ENCODE measurements around the gene FKBP6.

Gene FKBP6

GRCh38 chr7:73338321-73338720 lies 10.4 kb downstream of the FKBP6 start:
- Histone ChIP-seq H3K79me1 (ENCODE audit: low read length) (no peaks in the 10 kb centered on the region), H2BK5ac (ENCODE audit: low read depth, low read length, poor library complexity) (no peak overlapping the region), H2BK120ac (ENCODE audit: insufficient read depth, low read length, poor library complexity) (no peak overlapping the region), H2AK5ac (ENCODE audit: low read length) (no peak overlapping the region), H4K12ac (ENCODE audit: low read depth, low read length) (no peak overlapping the region), H3K4me3 (ENCODE audit: low read depth, low read length) (no peak overlapping the region), H3K14ac (ENCODE audit: low read length) (no peak overlapping the region), H3K36me3 (ENCODE audit: control insufficient read depth in 1 of 2, insufficient read depth in 2 of 2, low read length in 2 of 2) (no peaks in the 10 kb centered on the region), H3K9me3 (ENCODE audit: insufficient read depth, low read depth, low read length) (no peaks in the 10 kb centered on the region), H3K4ac (ENCODE audit: low read depth, low read length) (no peak overlapping the region), H3K79me2 (ENCODE audit: control insufficient read depth, insufficient read depth, low read length, poor library complexity) (no peaks in the 10 kb centered on the region), H3K9ac (ENCODE audit: low read length) (no peak overlapping the region), H3K4me2 (ENCODE audit: low read length) (no peak overlapping the region), H3K4me1 (ENCODE audit: control insufficient read depth in 1 of 2, insufficient read depth in 2 of 2, low read length in 2 of 2) (peaks cover 4 to 5% of the 10 kb centered on the region in 2 experiments), H4K91ac (ENCODE audit: low read depth, low read length) (no peak overlapping the region), H3K27ac (ENCODE audit: low read depth, low read length) (no peak overlapping the region), H3K27me3 (ENCODE audit: insufficient read depth, low read length) (no peaks in the 10 kb centered on the region), H2AFZ (ENCODE audit: insufficient read depth, low read length, poor library complexity) (no peak overlapping the region), H4K8ac (ENCODE audit: low read depth, low read length) (no peak overlapping the region), H3K18ac (ENCODE audit: low read length) (no peak overlapping the region), H3K23ac (ENCODE audit: low read length) (no peak overlapping the region), H2BK12ac (ENCODE audit: low read length) (no peak overlapping the region)
- no peak for DNase-seq
- WGBS (ENCODE audit: extremely low coverage, insufficient coverage, insufficient read length), result no CpG with 5 or more reads among the region's 10 CpGs

GRCh38 chr7:73340514-73340913 lies 12.6 kb downstream of the FKBP6 start:
- Histone ChIP-seq H4K8ac (ENCODE audit: low read depth, low read length) (no peak overlapping the region), H3K79me2 (ENCODE audit: control insufficient read depth, insufficient read depth, low read length, poor library complexity) (no peaks in the 10 kb centered on the region), H3K23ac (ENCODE audit: low read length) (no peak overlapping the region), H4K91ac (ENCODE audit: low read depth, low read length) (no peak overlapping the region), H3K4me1 (ENCODE audit: control insufficient read depth in 1 of 2, insufficient read depth in 2 of 2, low read length in 2 of 2) (peaks cover 4 to 5% of the 10 kb centered on the region in 2 experiments), H3K9ac (ENCODE audit: low read length) (no peak overlapping the region), H2BK5ac (ENCODE audit: low read depth, low read length, poor library complexity) (no peak overlapping the region), H3K4me3 (ENCODE audit: low read depth, low read length) (no peak overlapping the region), H3K4ac (ENCODE audit: low read depth, low read length) (no peak overlapping the region), H4K12ac (ENCODE audit: low read depth, low read length) (no peak overlapping the region), H2BK12ac (ENCODE audit: low read length) (no peak overlapping the region), H3K27me3 (ENCODE audit: insufficient read depth, low read length) (no peaks in the 10 kb centered on the region), H2BK120ac (ENCODE audit: insufficient read depth, low read length, poor library complexity) (no peak overlapping the region), H3K14ac (ENCODE audit: low read length) (no peak overlapping the region), H3K79me1 (ENCODE audit: low read length) (no peaks in the 10 kb centered on the region), H3K27ac (ENCODE audit: low read depth, low read length) (no peak overlapping the region), H2AK5ac (ENCODE audit: low read length) (no peak overlapping the region), H3K9me3 (ENCODE audit: insufficient read depth, low read depth, low read length) (no peaks in the 10 kb centered on the region), H3K18ac (ENCODE audit: low read length) (no peak overlapping the region), H3K36me3 (ENCODE audit: control insufficient read depth in 1 of 2, insufficient read depth in 2 of 2, low read length in 2 of 2) (no peaks in the 10 kb centered on the region), H2AFZ (ENCODE audit: insufficient read depth, low read length, poor library complexity) (no peak overlapping the region), H3K4me2 (ENCODE audit: low read length) (no peak overlapping the region)
- WGBS (ENCODE audit: extremely low coverage, insufficient coverage, insufficient read length), result no CpG with 5 or more reads among the region's 7 CpGs
- no peak for DNase-seq

GRCh38 chr7:73341877-73342276 lies 13.9 kb downstream of the FKBP6 start:
- Histone ChIP-seq H3K79me1 (ENCODE audit: low read length) (no peaks in the 10 kb centered on the region), H4K8ac (ENCODE audit: low read depth, low read length) (no peak overlapping the region), H3K18ac (ENCODE audit: low read length) (no peak overlapping the region), H2BK5ac (ENCODE audit: low read depth, low read length, poor library complexity) (no peak overlapping the region), H4K12ac (ENCODE audit: low read depth, low read length) (peak overlapping the region; percentile 20), H3K4me2 (ENCODE audit: low read length) (no peak overlapping the region), H3K27me3 (ENCODE audit: insufficient read depth, low read length) (no peaks in the 10 kb centered on the region), H2BK120ac (ENCODE audit: insufficient read depth, low read length, poor library complexity) (no peak overlapping the region), H2AFZ (ENCODE audit: insufficient read depth, low read length, poor library complexity) (no peak overlapping the region), H3K27ac (ENCODE audit: low read depth, low read length) (no peak overlapping the region), H2AK5ac (ENCODE audit: low read length) (no peak overlapping the region), H3K79me2 (ENCODE audit: control insufficient read depth, insufficient read depth, low read length, poor library complexity) (no peaks in the 10 kb centered on the region), H3K4me1 (ENCODE audit: control insufficient read depth in 1 of 2, insufficient read depth in 2 of 2, low read length in 2 of 2) (peaks cover 4 to 5% of the 10 kb centered on the region in 2 experiments), H2BK12ac (ENCODE audit: low read length) (no peak overlapping the region), H3K23ac (ENCODE audit: low read length) (no peak overlapping the region), H3K9ac (ENCODE audit: low read length) (no peak overlapping the region), H3K4ac (ENCODE audit: low read depth, low read length) (no peak overlapping the region), H4K91ac (ENCODE audit: low read depth, low read length) (no peak overlapping the region), H3K36me3 (ENCODE audit: control insufficient read depth in 1 of 2, insufficient read depth in 2 of 2, low read length in 2 of 2) (no peaks in the 10 kb centered on the region), H3K9me3 (ENCODE audit: insufficient read depth, low read depth, low read length) (no peaks in the 10 kb centered on the region), H3K14ac (ENCODE audit: low read length) (no peak overlapping the region), H3K4me3 (ENCODE audit: low read depth, low read length) (no peak overlapping the region)
- no CpG with 5 or more reads among the region's 8 CpGs for WGBS (ENCODE audit: extremely low coverage, insufficient coverage, insufficient read length)
- peak; percentile 23 to 41 for DNase-seq

- no peak overlapping the region for H3K23ac ChIP-seq (ENCODE audit: low read length)
- H3K79me2 ChIP-seq (ENCODE audit: control insufficient read depth, insufficient read depth, low read length, poor library complexity), result no peaks in the 10 kb centered on the region
- no CpG with 5 or more reads among the region's 8 CpGs for WGBS (ENCODE audit: extremely low coverage, insufficient coverage, insufficient read length)
- no peak overlapping the region for H4K91ac ChIP-seq (ENCODE audit: low read depth, low read length)
- no peak overlapping the region for H4K12ac ChIP-seq (ENCODE audit: low read depth, low read length)
- H3K27ac ChIP-seq (ENCODE audit: low read depth, low read length), result no peak overlapping the region
- no peak overlapping the region for H2BK5ac ChIP-seq (ENCODE audit: low read depth, low read length, poor library complexity)
- no peak overlapping the region for H3K4me2 ChIP-seq (ENCODE audit: low read length)
- H3K14ac ChIP-seq (ENCODE audit: low read length), result no peak overlapping the region
- H3K9me3 ChIP-seq (ENCODE audit: insufficient read depth, low read depth, low read length), result no peaks in the 10 kb centered on the region
- no peak overlapping the region for H2AFZ ChIP-seq (ENCODE audit: insufficient read depth, low read length, poor library complexity)
- H2BK120ac ChIP-seq (ENCODE audit: insufficient read depth, low read length, poor library complexity), result no peak overlapping the region
- no peaks in the 10 kb centered on the region for H3K79me1 ChIP-seq (ENCODE audit: low read length)
- H4K8ac ChIP-seq (ENCODE audit: low read depth, low read length), result no peak overlapping the region
- H3K4me3 ChIP-seq (ENCODE audit: low read depth, low read length), result no peak overlapping the region
- no peak overlapping the region for H2BK12ac ChIP-seq (ENCODE audit: low read length)
- no peaks in the 10 kb centered on the region for H3K27me3 ChIP-seq (ENCODE audit: insufficient read depth, low read length)
- H2AK5ac ChIP-seq (ENCODE audit: low read length), result no peak overlapping the region
- H3K36me3 ChIP-seq (ENCODE audit: control insufficient read depth in 1 of 2, insufficient read depth in 2 of 2, low read length in 2 of 2), result no peaks in the 10 kb centered on the region
- H3K9ac ChIP-seq (ENCODE audit: low read length), result no peak overlapping the region
- H3K18ac ChIP-seq (ENCODE audit: low read length), result no peak overlapping the region
- H3K4me1 ChIP-seq (ENCODE audit: control insufficient read depth in 1 of 2, insufficient read depth in 2 of 2, low read length in 2 of 2), result peaks cover 4 to 5% of the 10 kb centered on the region in 2 experiments
- peak; percentile 50 to 74 for DNase-seq
- H3K4ac ChIP-seq (ENCODE audit: low read depth, low read length), result no peak overlapping the region
Measured at GRCh38 chr7:73342645-73343044, 14.7 kb downstream of the FKBP6 start.

All from trophoblast cell (in vitro differentiated cells and primary cell).